ENCODE data around the gene SPECC1. TPM values are rescaled to one million over a fixed set of nuclear protein-coding genes. Genes with fewer than 3 reads are reported as not detected.
A peak's percentile ranks its signal among the peaks of the same experiment; 100 is the strongest.

Gene SPECC1
- total RNA-seq, 4 donors from 2014 or later, result 22.5 to 36.3 (median 33.2) TPM

DNA sequence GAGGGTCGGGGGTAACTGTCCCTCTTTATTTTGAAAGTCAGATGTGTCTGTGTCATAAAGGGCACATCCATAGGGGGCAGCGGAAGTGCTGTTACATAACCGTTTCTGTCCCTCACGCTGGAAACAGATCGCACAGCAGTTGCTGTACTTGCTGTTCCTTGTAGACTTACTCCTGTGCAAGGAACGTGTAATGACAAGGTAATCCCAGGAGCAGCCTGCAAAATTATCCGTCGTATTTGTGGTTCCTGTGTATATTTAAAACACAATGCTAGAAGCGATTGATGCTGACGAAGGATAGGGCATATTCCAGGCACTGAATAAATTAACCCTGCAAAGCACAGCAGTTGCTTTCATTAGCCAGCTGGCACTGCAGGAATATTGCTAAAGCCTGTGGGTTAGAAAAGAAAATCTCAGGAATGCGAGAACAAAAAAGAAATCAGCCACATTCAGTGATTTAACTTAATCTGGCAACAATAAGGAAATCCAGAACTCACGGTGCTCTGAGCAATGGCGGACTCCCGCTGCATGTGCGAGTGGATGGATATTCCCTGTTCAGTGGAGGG is 76.2 kb downstream of the SPECC1 start:
- peaks cover 0 to 4% (median 0%) of the 10 kb centered on the region in 3 donors for H3K4me1 ChIP-seq
- H3K4me3 ChIP-seq, result no peak overlapping the region
- H3K36me3 ChIP-seq, result no peaks in the 10 kb centered on the region
- 55 to 72% methylated on average over 8 to 9 of the region's 15 CpGs for WGBS, 2 donors (ENCODE audit: low coverage in 1 of 2)
- peak overlapping the region in 1 of 4 donors; percentile 58 for H3K27ac ChIP-seq
- no peak for ATAC-seq
- H3K9me3 ChIP-seq, result no peaks in the 10 kb centered on the region
- H3K27me3 ChIP-seq, result no peaks in the 10 kb centered on the region
- TF ChIP-seq POLR2A (IDR thresholded peaks at IDR 0.05) (no peak), EP300 (IDR thresholded peaks at IDR 0.05) (no peak), POLR2AphosphoS5 (IDR thresholded peaks at IDR 0.05) (no peak)
- TF ChIP-seq, protein P1, sequence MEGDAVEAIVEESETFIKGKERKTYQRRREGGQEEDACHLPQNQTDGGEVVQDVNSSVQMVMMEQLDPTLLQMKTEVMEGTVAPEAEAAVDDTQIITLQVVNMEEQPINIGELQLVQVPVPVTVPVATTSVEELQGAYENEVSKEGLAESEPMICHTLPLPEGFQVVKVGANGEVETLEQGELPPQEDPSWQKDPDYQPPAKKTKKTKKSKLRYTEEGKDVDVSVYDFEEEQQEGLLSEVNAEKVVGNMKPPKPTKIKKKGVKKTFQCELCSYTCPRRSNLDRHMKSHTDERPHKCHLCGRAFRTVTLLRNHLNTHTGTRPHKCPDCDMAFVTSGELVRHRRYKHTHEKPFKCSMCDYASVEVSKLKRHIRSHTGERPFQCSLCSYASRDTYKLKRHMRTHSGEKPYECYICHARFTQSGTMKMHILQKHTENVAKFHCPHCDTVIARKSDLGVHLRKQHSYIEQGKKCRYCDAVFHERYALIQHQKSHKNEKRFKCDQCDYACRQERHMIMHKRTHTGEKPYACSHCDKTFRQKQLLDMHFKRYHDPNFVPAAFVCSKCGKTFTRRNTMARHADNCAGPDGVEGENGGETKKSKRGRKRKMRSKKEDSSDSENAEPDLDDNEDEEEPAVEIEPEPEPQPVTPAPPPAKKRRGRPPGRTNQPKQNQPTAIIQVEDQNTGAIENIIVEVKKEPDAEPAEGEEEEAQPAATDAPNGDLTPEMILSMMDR (IDR thresholded peaks at IDR 0.05), result no peak

DNA sequence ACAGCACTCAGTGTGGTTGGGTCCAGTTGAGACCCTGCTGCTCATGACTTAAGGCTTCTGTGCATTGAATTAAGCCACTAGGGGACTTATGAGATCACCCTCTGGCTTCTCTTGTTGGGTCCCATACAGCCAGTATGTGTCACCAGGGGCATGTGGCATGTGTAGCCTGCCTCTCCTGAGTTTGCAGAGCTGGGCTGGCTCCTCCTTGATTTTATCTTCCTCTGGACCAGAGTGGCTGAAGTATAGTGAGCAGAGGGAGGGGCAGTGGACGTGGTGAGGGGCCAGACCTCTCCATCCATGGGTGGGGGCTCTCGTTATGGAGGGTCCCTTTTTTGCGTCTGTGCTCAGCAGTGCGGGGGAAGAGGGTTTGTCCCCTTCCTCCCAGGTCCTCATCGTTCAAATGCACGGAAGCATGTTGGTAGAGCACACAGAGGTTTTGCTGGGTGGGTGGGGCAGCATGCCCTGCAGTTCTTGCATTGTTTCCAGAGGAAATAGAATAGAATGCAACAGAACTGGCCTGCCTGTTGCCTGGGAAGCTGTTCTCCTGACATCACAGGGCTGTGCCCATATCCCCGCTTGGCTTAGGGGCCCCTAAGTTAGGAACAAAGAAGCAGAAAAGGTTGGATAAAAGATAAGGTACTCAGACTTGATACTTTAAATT is 77.4 kb downstream of the SPECC1 start:
- Histone ChIP-seq H3K36me3 (no peaks in the 10 kb centered on the region), H3K4me3 (no peak overlapping the region), H3K27ac (peak overlapping the region in 2 of 4 donors; percentile 34 to 58), H3K4me1 (peaks cover 0 to 10% (median 0%) of the 10 kb centered on the region in 3 donors), H3K9me3 (no peaks in the 10 kb centered on the region), H3K27me3 (no peaks in the 10 kb centered on the region)
- peak; percentile 36 for ATAC-seq
- TF ChIP-seq, protein P1 (IDR thresholded peaks at IDR 0.05), result no peak
- TF ChIP-seq EP300 (IDR thresholded peaks at IDR 0.05), result no peak
- no peak for TF ChIP-seq POLR2AphosphoS5 (IDR thresholded peaks at IDR 0.05)
- TF ChIP-seq POLR2A (IDR thresholded peaks at IDR 0.05), result no peak
- 55% methylated on average over 3 of the region's 7 CpGs; no CpG with 5 or more reads in 1 of the 2 donors for WGBS, 2 donors (ENCODE audit: low coverage in 1 of 2)

DNA sequence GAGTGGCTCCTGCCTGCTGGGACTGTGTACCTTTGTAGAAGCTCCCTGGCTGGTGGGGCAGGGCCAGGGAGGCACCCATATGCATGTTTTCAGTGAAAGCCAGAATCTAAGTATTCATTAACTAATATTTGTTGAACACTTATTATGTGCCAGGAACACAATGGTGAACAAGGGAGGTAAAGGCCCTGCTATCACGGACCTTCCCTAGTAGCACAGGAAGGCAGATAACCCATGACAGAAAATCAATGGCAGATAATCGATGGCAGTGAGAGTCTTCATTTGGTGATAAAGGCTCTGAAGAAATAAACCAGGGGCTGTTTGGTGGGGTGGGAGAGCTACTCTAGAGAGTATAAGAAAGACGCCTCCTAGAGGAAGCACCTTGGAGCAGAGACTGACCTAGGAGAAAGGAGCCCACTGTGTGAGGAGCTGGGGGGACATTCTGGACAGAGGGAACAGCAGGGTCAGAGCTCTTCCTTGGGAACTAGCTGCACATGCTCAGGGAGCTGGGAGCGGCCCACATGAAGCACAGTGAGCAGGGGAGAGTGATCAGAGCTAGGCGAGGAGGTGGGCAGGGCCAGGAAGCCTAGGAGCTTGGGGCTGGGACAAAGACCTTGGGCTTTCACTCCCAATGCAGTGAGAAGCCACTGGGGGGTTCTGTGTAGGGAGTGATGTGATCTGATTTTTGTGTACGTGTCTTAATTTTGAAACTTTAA is 78.5 kb downstream of the SPECC1 start:
- Histone ChIP-seq H3K27me3 (no peaks in the 10 kb centered on the region), H3K4me3 (no peak overlapping the region), H3K36me3 (no peaks in the 10 kb centered on the region), H3K9me3 (no peaks in the 10 kb centered on the region), H3K27ac (peak overlapping the region in 1 of 4 donors; percentile 48), H3K4me1 (peaks cover 0 to 21% (median 0%) of the 10 kb centered on the region in 3 donors)
- no peak for TF ChIP-seq EP300 (IDR thresholded peaks at IDR 0.05)
- no peak for TF ChIP-seq POLR2AphosphoS5 (IDR thresholded peaks at IDR 0.05)
- no peak for TF ChIP-seq POLR2A (IDR thresholded peaks at IDR 0.05)
- TF ChIP-seq, protein P1 (IDR thresholded peaks at IDR 0.05), result no peak
- 71 to 100% methylated on average over 1 to 6 of the region's 6 CpGs for WGBS, 2 donors (ENCODE audit: low coverage in 1 of 2)
- no peak for ATAC-seq

DNA sequence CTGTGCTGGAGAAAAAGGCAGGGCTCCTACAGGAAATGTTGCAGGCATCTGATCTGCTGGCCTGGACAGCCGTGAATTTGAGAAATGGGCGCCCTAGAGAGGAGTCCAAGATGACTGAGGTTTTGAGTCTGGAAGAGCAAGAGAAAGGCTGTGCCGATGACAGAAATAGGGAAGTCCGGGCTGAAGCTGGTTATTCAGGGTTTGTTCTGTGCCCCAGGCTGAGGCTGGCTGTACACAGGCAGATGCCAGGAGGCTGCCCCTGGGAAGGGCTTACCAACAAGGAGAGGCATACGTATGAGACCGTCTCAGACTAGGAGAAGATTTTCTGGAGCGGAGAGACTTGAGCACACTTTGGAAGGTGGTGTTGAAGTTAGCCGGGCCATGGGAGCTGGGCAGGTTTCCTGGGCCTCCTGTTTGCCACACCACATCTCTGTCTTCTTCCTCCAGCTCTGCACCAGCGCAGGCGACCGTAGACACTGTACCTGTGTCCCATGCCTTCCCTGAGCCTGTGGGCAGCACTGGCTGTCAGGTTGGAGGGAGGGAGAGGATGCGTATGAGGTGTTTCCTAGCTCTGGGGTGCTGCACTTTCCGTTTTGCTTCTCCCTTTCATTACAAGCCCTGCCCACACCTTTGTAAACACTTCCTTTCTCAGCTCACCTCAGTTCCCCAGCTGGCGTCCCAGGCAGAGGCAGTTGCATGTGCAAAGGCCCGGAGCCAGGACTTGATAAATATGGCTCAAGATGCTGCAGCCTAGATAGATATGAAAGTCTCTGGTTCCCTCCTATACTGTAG is 80.8 kb downstream of the SPECC1 start:
- Histone ChIP-seq H3K9me3 (no peaks in the 10 kb centered on the region), H3K36me3 (no peaks in the 10 kb centered on the region), H3K4me3 (no peak overlapping the region), H3K4me1 (peaks cover 0 to 32% (median under 1%) of the 10 kb centered on the region in 3 donors), H3K27me3 (no peaks in the 10 kb centered on the region), H3K27ac (peak overlapping the region in 3 of 4 donors; percentile 47 to 70 (median 68))
- TF ChIP-seq EP300 (IDR thresholded peaks at IDR 0.05), result no peak
- TF ChIP-seq, protein P1 (IDR thresholded peaks at IDR 0.05), result no peak
- TF ChIP-seq POLR2AphosphoS5 (IDR thresholded peaks at IDR 0.05), result no peak
- no peak for TF ChIP-seq POLR2A (IDR thresholded peaks at IDR 0.05)
- 83 to 92% methylated on average over 4 to 14 of the region's 15 CpGs for WGBS, 2 donors (ENCODE audit: low coverage in 1 of 2)
- no peak for ATAC-seq

Data from gastroesophageal sphincter (tissue), 4 donors.